GM23338 (cell line): ENCODE measurements around the gene PRRC2A.

Experiments used
- CREB1 ChIP-seq: fragments of 250-450 bp; sonication (Bioruptor Pico); IDR thresholded peaks from 2 replicates; pipeline ENCODE4 v1.5.0; 2020; ENCODE audit warnings: low read depth, mild to moderate bottlenecking, moderate library complexity
- CTCF ChIP-seq, 2 experiments: fragments of 200-600 bp in 1 of 2; sonication (generic) in 1 of 2; conservative IDR thresholded peaks; 2 replicates each; pipeline versions ENCODE4 v1.5.1 to v1.6.1; 2016 to 2017; ENCODE audit warnings: antibody characterized with exemption in 2 of 2, low read depth in 2 of 2, mild to moderate bottlenecking in 2 of 2, moderate library complexity in 1 of 2
- ETS1 ChIP-seq: IDR thresholded peaks from 2 replicates; pipeline ENCODE4 v1.6.1; 2016; ENCODE audit warnings: antibody characterized with exemption
- EZH2 ChIP-seq: fragments of 200-600 bp; sonication (generic); IDR thresholded peaks from one replicate; pipeline ENCODE4 v1.8.0; 2017; ENCODE audit warnings: antibody characterized with exemption, mild to moderate bottlenecking, low read depth; ENCODE audit not compliant: unreplicated experiment
- EZH2phosphoT487 ChIP-seq: fragments of 200-600 bp; sonication (generic); IDR thresholded peaks from one replicate; pipeline ENCODE4 v1.8.1; 2018; ENCODE audit warnings: antibody characterized with exemption; ENCODE audit not compliant: unreplicated experiment
- JUNB ChIP-seq: IDR thresholded peaks from one replicate; pipeline ENCODE4 v1.6.1; 2016; ENCODE audit warnings: antibody characterized with exemption; ENCODE audit not compliant: unreplicated experiment
- POLR2AphosphoS5 ChIP-seq: IDR thresholded peaks from 2 replicates; pipeline ENCODE4 v1.6.1; 2016; ENCODE audit warnings: antibody characterized with exemption, low read depth
- REST ChIP-seq: IDR thresholded peaks from one replicate; pipeline ENCODE4 v1.6.1; 2018; ENCODE audit warnings: antibody characterized with exemption; ENCODE audit not compliant: unreplicated experiment
- STAT1 ChIP-seq: IDR thresholded peaks from one replicate; pipeline ENCODE4 v1.6.1; 2016; ENCODE audit warnings: antibody characterized with exemption; ENCODE audit not compliant: unreplicated experiment
- ZNF114 ChIP-seq: fragments of 250-450 bp; sonication (Bioruptor Pico); IDR thresholded peaks from 2 replicates; pipeline ENCODE4 v1.5.0; 2020; ENCODE audit warnings: mild to moderate bottlenecking, moderate library complexity

- no peak for TF ChIP-seq REST
- TF ChIP-seq CTCF (conservative IDR thresholded peaks at IDR 0.05; ENCODE audit: low read depth in 2 of 2): no peak
- no peak for TF ChIP-seq POLR2AphosphoS5
- no peak for TF ChIP-seq EZH2
- TF ChIP-seq EZH2phosphoT487: no peak
- TF ChIP-seq STAT1: no peak
- no peak for TF ChIP-seq ETS1
- no peak for TF ChIP-seq ZNF114 (CRISPR knock-in tag)
- no peak for TF ChIP-seq JUNB
- 0 out of 2 replicates have a peak, but pooled peaks have one; percentile 13 for TF ChIP-seq CREB1
Measured at GRCh38 chr6:31657406-31658157, 37.1 kb downstream of the PRRC2A start.
